GM18861 (cell line): Measurements from ENCODE around the gene GUCY1A1.
"Not testable (repeated sequence)": the region's sequence is repeated elsewhere in the genome, so short reads cannot be mapped to it uniquely, and the experiment has no call there.

Source experiments
- ATAC-seq: cut with Tn5 transposase; IDR thresholded peaks from one replicate; pipeline ENCODE4 v1.9.1; 2021; ENCODE audit not compliant: unreplicated experiment

Gene GUCY1A1

GRCh38 chr4:155666344-155667221, at the start of gene GUCY1A1:
Gene GUCY1A1, plus strand, starts transcription at chr4:155666848. Its CDS starts 30,020 bp downstream, at chr4:155696868.
- ATAC-seq: peak; percentile 19

- no peak for ATAC-seq
These were observed 49.4 kb upstream of the GUCY1A1 start for GRCh38 chr4:155617296-155617695.

- ATAC-seq: no peak
These were observed 48.3 kb upstream of the GUCY1A1 start for GRCh38 chr4:155618183-155618838.

GRCh38 chr4:155620637-155621036, 46.0 kb upstream of the GUCY1A1 start:
- ATAC-seq: no peak

GRCh38 chr4:155624478-155624877, 42.2 kb upstream of the GUCY1A1 start:
- ATAC-seq: peak; percentile 99

GRCh38 chr4:155626561-155626960, 40.1 kb upstream of the GUCY1A1 start:
- ATAC-seq: no peak

- ATAC-seq: no peak
These were observed 37.3 kb upstream of the GUCY1A1 start for GRCh38 chr4:155629183-155629825.

- no peak for ATAC-seq
These were observed 36.7 kb upstream of the GUCY1A1 start for GRCh38 chr4:155629956-155630355.

GRCh38 chr4:155632310-155632840, 34.3 kb upstream of the GUCY1A1 start:
- ATAC-seq: no peak

GRCh38 chr4:155638195-155638965, 28.3 kb upstream of the GUCY1A1 start:
- ATAC-seq: no peak

GRCh38 chr4:155639704-155640523, 26.7 kb upstream of the GUCY1A1 start:
- ATAC-seq: peak; percentile 91

GRCh38 chr4:155640751-155641150, 25.9 kb upstream of the GUCY1A1 start:
- ATAC-seq: no peak

- ATAC-seq: no peak
These were observed 23.6 kb upstream of the GUCY1A1 start for GRCh38 chr4:155643087-155643486.

- ATAC-seq: no peak
These were observed 20.6 kb upstream of the GUCY1A1 start for GRCh38 chr4:155646001-155646400.

GRCh38 chr4:155650785-155651184, 15.9 kb upstream of the GUCY1A1 start:
- not testable (repeated sequence) for ATAC-seq

GRCh38 chr4:155653052-155653451, 13.6 kb upstream of the GUCY1A1 start:
- no peak for ATAC-seq

GRCh38 chr4:155656025-155656424, 10.6 kb upstream of the GUCY1A1 start:
- ATAC-seq: no peak

- ATAC-seq: no peak
These were observed 9.5 kb upstream of the GUCY1A1 start for GRCh38 chr4:155657169-155657568.

- no peak for ATAC-seq
These were observed 8.5 kb upstream of the GUCY1A1 start for GRCh38 chr4:155657985-155658680.
